Uterus (tissue), 2 donors: Measurements from ENCODE around the gene MESP2.

Experiments used
- CTCF ChIP-seq, 4 experiments: fragments of 200-600 bp in 2 of 4; fragments of 450-650 bp in 2 of 4; sonication (generic) in 2 of 4; IDR thresholded peaks; one replicate each; pipeline ENCODE4 v1.5.1; 2016 to 2019; ENCODE audit warnings: antibody characterized with exemption in 4 of 4, mild to moderate bottlenecking in 2 of 4, moderate library complexity in 1 of 4
- POLR2A ChIP-seq, 2 donors: fragments of 450-650 bp; IDR thresholded peaks; one replicate each; pipeline ENCODE4 v1.6.1; 2016; ENCODE audit warnings: antibody characterized with exemption in 2 of 2, mild to moderate bottlenecking in 1 of 2, moderate library complexity in 1 of 2

GRCh38 chr15:89799918-89800498 lies 23.9 kb downstream of the MESP2 start:
- TF ChIP-seq CTCF (IDR thresholded peaks at IDR 0.05) = no peak
- TF ChIP-seq POLR2A (IDR thresholded peaks at IDR 0.05) = no peak
